Esophagus (tissue), 2 donors: ENCODE results near the gene CUL9. TPM values are rescaled to one million over a fixed set of nuclear protein-coding genes. Genes with fewer than 3 reads are reported as not detected.

Experiments used
- H3K27ac ChIP-seq, 2 donors: one replicate each; pipeline ENCODE4 v1.5.1; 2013; ENCODE audit warnings: low read depth in 2 of 2, mild to moderate bottlenecking in 2 of 2, inconsistent platforms in 1 of 2, low read length in 1 of 2, moderate library complexity in 1 of 2
- H3K27me3 ChIP-seq, 2 donors: one replicate each; pipeline ENCODE4 v1.6.1; 2013; ENCODE audit warnings: low read length in 2 of 2, control low read depth in 1 of 2, mild to moderate bottlenecking in 1 of 2; ENCODE audit not compliant: insufficient read depth in 2 of 2, control insufficient read depth in 1 of 2
- H3K36me3 ChIP-seq, 2 donors: one replicate each; pipeline ENCODE4 v1.6.1; 2013; ENCODE audit warnings: low read length in 1 of 2; ENCODE audit not compliant: control insufficient read depth in 2 of 2, insufficient read depth in 2 of 2
- H3K4me1 ChIP-seq, 2 donors: one replicate each; pipeline ENCODE4 v1.6.1; 2013; ENCODE audit warnings: low read length in 1 of 2; ENCODE audit not compliant: control insufficient read depth in 2 of 2, insufficient read depth in 2 of 2
- H3K4me3 ChIP-seq, 2 donors: one replicate each; pipeline ENCODE4 v1.5.1; 2013; ENCODE audit warnings: low read length in 2 of 2, mild to moderate bottlenecking in 2 of 2, low read depth in 1 of 2, moderate library complexity in 1 of 2
- H3K9me3 ChIP-seq, 2 donors: one replicate each; pipeline ENCODE4 v1.6.1; 2013; ENCODE audit warnings: mild to moderate bottlenecking in 2 of 2, low read depth in 1 of 2, low read length in 1 of 2, moderate library complexity in 1 of 2; ENCODE audit not compliant: control insufficient read depth in 2 of 2, insufficient read depth in 1 of 2
- WGBS, 2 donors: extraction: QIAGEN DNeasy Blood & Tissue Kit; methylation state at CpG; one replicate each; pipeline ENCODE4 v1.1.7; 2013; 5-methylcytosine and 5-hydroxymethylcytosine counted together
- polyA plus RNA-seq, 2 donors: library from polyadenylated mRNA; stranded (reverse); fragments of 200-250 nt; gene quantifications; one replicate each; pipeline ENCODE4 v1.2.3, GENCODE V29; 2013
- donor health status: healthy with polysubstance abuse.
- donor health status: Bipolar disorder and iron deficiency.

The CUL9 gene
- polyA plus RNA-seq, 2 donors = 26.6 to 64.9 TPM

DNA sequence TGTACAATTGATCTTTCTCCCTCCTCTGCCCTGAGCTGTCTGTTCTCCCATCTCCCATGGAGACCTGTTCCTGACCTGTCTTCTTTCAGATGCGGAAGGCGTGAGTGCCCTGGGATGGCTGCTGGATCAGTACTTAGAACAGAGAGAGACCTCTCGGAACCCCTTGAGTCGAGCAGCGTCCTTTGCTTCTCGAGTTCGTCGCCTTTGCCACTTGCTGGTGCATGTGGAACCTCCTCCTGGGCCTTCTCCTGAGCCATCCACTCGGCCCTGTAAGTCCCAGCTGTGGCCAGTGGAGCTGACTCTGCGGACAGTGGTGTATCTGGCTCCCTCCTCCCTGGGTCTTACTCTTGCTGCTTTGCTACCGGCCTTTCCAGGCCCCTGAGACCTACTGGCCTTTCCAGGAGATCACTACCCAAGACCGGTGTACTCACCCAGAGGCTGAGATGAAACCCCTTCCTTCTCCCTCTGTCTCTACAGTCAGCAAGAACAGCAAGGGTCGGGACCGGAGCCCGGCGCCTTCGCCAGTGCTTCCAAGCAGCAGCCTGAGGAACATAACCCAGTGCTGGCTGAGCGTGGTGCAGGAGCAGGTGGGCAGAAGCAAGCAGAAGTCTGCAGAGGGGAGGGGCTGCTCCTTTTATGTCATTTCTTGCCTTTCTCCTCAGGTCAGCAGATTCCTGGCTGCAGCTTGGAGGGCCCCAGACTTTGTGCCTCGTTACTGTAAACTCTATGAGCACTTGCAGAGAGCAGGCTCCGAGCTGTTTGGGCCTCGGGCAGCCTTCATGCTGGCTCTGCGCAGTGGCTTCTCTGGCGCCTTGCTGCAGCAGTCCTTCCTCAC, 22.5 kb downstream of the CUL9 start:
- Histone ChIP-seq H3K4me3 (no peak overlapping the region), H3K27ac (no peak overlapping the region), H3K36me3 (peaks cover 10 to 35% of the 10 kb centered on the region in 2 donors), H3K4me1 (no peaks in the 10 kb centered on the region), H3K9me3 (no peaks in the 10 kb centered on the region), H3K27me3 (no peaks in the 10 kb centered on the region)
- 93 to 95% methylated on average over 23 of the region's 23 CpGs for WGBS, 2 donors

- no peaks in the 10 kb centered on the region for H3K9me3 ChIP-seq
- H3K4me1 ChIP-seq = no peaks in the 10 kb centered on the region
- WGBS, 2 donors = 95 to 96% methylated on average over 10 of the region's 10 CpGs
- no peak overlapping the region for H3K4me3 ChIP-seq
- H3K36me3 ChIP-seq = peaks cover 7 to 24% of the 10 kb centered on the region in 2 donors
- H3K27me3 ChIP-seq = no peaks in the 10 kb centered on the region
- H3K27ac ChIP-seq = no peak overlapping the region
Measured at GRCh38 chr6:43205849-43206248, 23.9 kb downstream of the CUL9 start.

DNA sequence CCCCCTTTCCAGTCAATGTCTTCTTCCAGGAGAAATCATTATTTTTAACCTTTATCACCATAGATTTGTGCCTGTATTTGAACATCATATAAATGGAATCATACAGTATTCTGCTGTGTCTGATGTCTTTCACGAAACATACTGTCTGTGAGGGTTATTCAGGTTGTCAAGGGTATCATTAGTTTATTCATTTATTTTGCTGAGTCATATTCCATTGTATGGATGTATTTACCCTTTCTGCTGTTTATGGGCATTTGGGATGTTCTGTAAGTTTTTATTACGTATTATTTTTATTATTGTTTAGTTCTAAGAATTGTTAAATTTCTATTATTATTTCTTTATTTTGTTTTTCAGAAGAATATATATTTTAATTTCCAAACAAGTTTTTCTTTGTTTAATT, 25.3 kb downstream of the CUL9 start:
- Histone ChIP-seq H3K36me3 (peaks cover 4 to 24% of the 10 kb centered on the region in 2 donors), H3K27me3 (no peaks in the 10 kb centered on the region), H3K9me3 (no peaks in the 10 kb centered on the region), H3K27ac (no peak overlapping the region), H3K4me3 (no peak overlapping the region), H3K4me1 (no peaks in the 10 kb centered on the region)
- WGBS, 2 donors = 86 to 90% methylated on average over 2 of the region's 2 CpGs

DNA sequence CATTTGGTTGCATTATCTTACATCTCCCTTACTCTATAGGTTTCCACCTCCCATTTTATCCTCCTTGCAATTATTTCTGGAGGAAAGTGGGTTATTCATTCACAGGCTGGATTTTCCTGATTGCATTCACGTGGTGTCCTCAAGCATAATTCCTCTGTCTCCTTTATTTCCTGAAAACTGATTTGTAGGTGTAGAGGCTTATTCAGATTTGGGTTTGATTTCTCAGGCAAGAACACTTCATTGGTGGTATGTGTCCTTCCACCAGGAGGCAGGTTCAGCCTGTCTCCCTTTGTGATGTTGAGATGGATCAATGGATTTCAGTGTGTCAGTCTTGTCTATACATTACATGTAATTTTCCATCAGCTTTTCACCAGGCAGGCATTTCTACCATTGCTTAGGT, 30.0 kb downstream of the CUL9 start:
- no peaks in the 10 kb centered on the region for H3K27me3 ChIP-seq
- 67 to 73% methylated on average over 1 of the region's 1 CpG for WGBS, 2 donors
- peaks cover 5 to 24% of the 10 kb centered on the region in 2 donors for H3K36me3 ChIP-seq
- H3K4me3 ChIP-seq = no peak overlapping the region
- no peaks in the 10 kb centered on the region for H3K4me1 ChIP-seq
- H3K9me3 ChIP-seq = no peaks in the 10 kb centered on the region
- no peak overlapping the region for H3K27ac ChIP-seq

DNA sequence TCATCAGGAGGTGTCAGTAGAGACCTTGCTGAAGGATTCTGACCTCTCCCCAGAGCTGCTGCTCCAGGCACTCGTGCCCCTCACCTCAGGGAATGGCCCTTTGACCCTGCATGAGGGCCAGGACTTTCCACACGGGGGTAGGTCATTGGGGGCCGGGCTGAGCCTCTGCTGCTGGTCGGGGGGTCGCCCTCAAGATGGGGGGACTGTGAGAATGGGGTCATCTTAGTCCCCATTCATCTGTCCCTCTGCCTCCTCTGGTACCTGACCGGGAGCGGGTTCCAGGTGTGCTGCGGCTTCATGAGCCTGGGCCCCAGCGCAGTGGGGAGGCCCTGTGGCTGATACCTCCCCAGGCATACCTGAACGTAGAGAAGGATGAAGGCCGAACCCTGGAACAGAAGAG, 31.4 kb downstream of the CUL9 start:
- H3K27me3 ChIP-seq = no peaks in the 10 kb centered on the region
- H3K27ac ChIP-seq = no peak overlapping the region
- WGBS, 2 donors = 88 to 91% methylated on average over 11 of the region's 11 CpGs
- no peak overlapping the region for H3K4me3 ChIP-seq
- no peaks in the 10 kb centered on the region for H3K9me3 ChIP-seq
- H3K4me1 ChIP-seq = no peaks in the 10 kb centered on the region
- peaks cover 5 to 26% of the 10 kb centered on the region in 2 donors for H3K36me3 ChIP-seq

GRCh38 chr6:43215066-43215465, 33.1 kb downstream of the CUL9 start:
- Histone ChIP-seq H3K4me1 (no peaks in the 10 kb centered on the region), H3K36me3 (peaks cover 5 to 32% of the 10 kb centered on the region in 2 donors), H3K27me3 (no peaks in the 10 kb centered on the region), H3K9me3 (no peaks in the 10 kb centered on the region), H3K4me3 (no peak overlapping the region), H3K27ac (no peak overlapping the region)
- WGBS, 2 donors = 95 to 97% methylated on average over 8 of the region's 8 CpGs

- H3K27ac ChIP-seq = no peak overlapping the region
- H3K9me3 ChIP-seq = no peaks in the 10 kb centered on the region
- H3K27me3 ChIP-seq = no peaks in the 10 kb centered on the region
- H3K4me1 ChIP-seq = no peaks in the 10 kb centered on the region
- no peak overlapping the region for H3K4me3 ChIP-seq
- H3K36me3 ChIP-seq = peaks cover 5 to 43% of the 10 kb centered on the region in 2 donors
- WGBS, 2 donors = 89% methylated on average over 12 of the region's 12 CpGs
Measured at GRCh38 chr6:43216200-43216599, 34.2 kb downstream of the CUL9 start.

- Histone ChIP-seq H3K27ac (no peak overlapping the region), H3K9me3 (no peaks in the 10 kb centered on the region), H3K27me3 (no peaks in the 10 kb centered on the region), H3K4me1 (no peaks in the 10 kb centered on the region), H3K4me3 (no peak overlapping the region), H3K36me3 (peaks cover 5 to 46% of the 10 kb centered on the region in 2 donors)
- 67 to 76% methylated on average over 5 of the region's 5 CpGs for WGBS, 2 donors
Measured at GRCh38 chr6:43217351-43217750, 35.4 kb downstream of the CUL9 start.

- Histone ChIP-seq H3K9me3 (no peaks in the 10 kb centered on the region), H3K36me3 (peaks cover 7 to 52% of the 10 kb centered on the region in 2 donors), H3K27me3 (no peaks in the 10 kb centered on the region), H3K4me3 (no peak overlapping the region), H3K27ac (no peak overlapping the region), H3K4me1 (peaks cover 0 to 2% of the 10 kb centered on the region in 2 donors)
- 96 to 98% methylated on average over 3 of the region's 3 CpGs for WGBS, 2 donors
Measured at GRCh38 chr6:43219119-43219518, 37.1 kb downstream of the CUL9 start.

- WGBS, 2 donors = 88 to 93% methylated on average over 7 of the region's 7 CpGs
- Histone ChIP-seq H3K27ac (no peak overlapping the region), H3K36me3 (peaks cover 7 to 52% of the 10 kb centered on the region in 2 donors), H3K4me1 (peaks cover 0 to 2% of the 10 kb centered on the region in 2 donors), H3K27me3 (no peaks in the 10 kb centered on the region), H3K9me3 (no peaks in the 10 kb centered on the region), H3K4me3 (no peak overlapping the region)
Measured at GRCh38 chr6:43219814-43220213, 37.8 kb downstream of the CUL9 start.
